ENCODE data around the gene PRKCD. TPM values are rescaled to one million over a fixed set of nuclear protein-coding genes. Genes with fewer than 3 reads are reported as not detected.

Gene PRKCD
- total and polyA plus RNA-seq, 12 donors = 10.7 to 156 (median 49.2) TPM

GRCh38 chr3:53158765-53159155, 2.2 kb upstream of the PRKCD start:
- DNase-seq = no peak
- Histone ChIP-seq H3K9me3 (replicated peaks in 1 of 3) (no peaks in the 10 kb centered on the region), H3K36me3 (replicated peaks in 1 of 2) (no peaks in the 10 kb centered on the region), H3K4me1 (replicated peaks in 1 of 2) (peaks cover 53 to 74% of the 10 kb centered on the region in 2 donors), H3K27ac (peak overlapping the region in 1 of 5 donors; percentile 53), H3K27me3 (no peaks in the 10 kb centered on the region), H3K4me3 (no peak overlapping the region)
- WGBS, 4 donors = 63 to 96% (median 75%) methylated on average over 2 of the region's 2 CpGs
- intact Hi-C loops (cut with DNase I) = no loop called here
- TF ChIP-seq POLR2A (IDR thresholded peaks at IDR 0.05) (no peak), CTCF (IDR thresholded peaks at IDR 0.05) (no peak)

- peak overlapping the region in 1 of 5 donors; percentile 53 for H3K27ac ChIP-seq
- 63 to 72% (median 67%) methylated on average over 7 to 9 of the region's 9 CpGs for WGBS, 4 donors
- H3K9me3 ChIP-seq (replicated peaks in 1 of 3) = no peaks in the 10 kb centered on the region
- DNase-seq = no peak
- H3K27me3 ChIP-seq = no peaks in the 10 kb centered on the region
- intact Hi-C loops (cut with DNase I) = loop anchor here in 1 of 2 donors (5.0 kb wide), 1 partner anchor 37 kb away; no protein-coding TSS in a partner anchor
- no peak overlapping the region for H3K4me3 ChIP-seq
- no peak for TF ChIP-seq POLR2A (IDR thresholded peaks at IDR 0.05)
- TF ChIP-seq CTCF (IDR thresholded peaks at IDR 0.05) = no peak
- no peaks in the 10 kb centered on the region for H3K36me3 ChIP-seq (replicated peaks in 1 of 2)
- peaks cover 53 to 74% of the 10 kb centered on the region in 2 donors for H3K4me1 ChIP-seq (replicated peaks in 1 of 2)
Observed at GRCh38 chr3:53159156-53160060, 1.6 kb upstream of the PRKCD start.

- no peaks in the 10 kb centered on the region for H3K9me3 ChIP-seq (replicated peaks in 1 of 3)
- intact Hi-C loops (cut with DNase I) = loop anchor here in 1 of 2 donors (5.0 kb wide), 1 partner anchor 38 kb away; no protein-coding TSS in a partner anchor
- WGBS, 4 donors = 28 to 38% (median 31%) methylated on average over 4 of the region's 4 CpGs
- no peaks in the 10 kb centered on the region for H3K36me3 ChIP-seq (replicated peaks in 1 of 2)
- peaks cover 49 to 74% of the 10 kb centered on the region in 2 donors for H3K4me1 ChIP-seq (replicated peaks in 1 of 2)
- no peaks in the 10 kb centered on the region for H3K27me3 ChIP-seq
- DNase-seq = no peak
- H3K27ac ChIP-seq = peak overlapping the region; percentile 42 to 99 (median 79)
- peak overlapping the region in 2 of 4 donors; percentile 68 to 99 for H3K4me3 ChIP-seq
- TF ChIP-seq CTCF (IDR thresholded peaks at IDR 0.05) (no peak), POLR2A (IDR thresholded peaks at IDR 0.05) (no peak)
Observed at GRCh38 chr3:53160061-53160659, 849 bp upstream of the PRKCD start.

- no peaks in the 10 kb centered on the region for H3K27me3 ChIP-seq
- peak overlapping the region; percentile 22 to 99 (median 79) for H3K27ac ChIP-seq
- TF ChIP-seq POLR2A (IDR thresholded peaks at IDR 0.05) (no peak), CTCF (IDR thresholded peaks at IDR 0.05) (peak in 1 of 6 experiments; percentile 3)
- DNase-seq = no peak
- intact Hi-C loops (cut with DNase I) = loop anchor here in 1 of 2 donors (5.0 kb wide), 1 partner anchor 39 kb away; no protein-coding TSS in a partner anchor
- 0 to 1% (median 1%) methylated on average over 17 to 41 of the region's 41 CpGs for whole genome bisulfite sequencing, 4 donors
- H3K4me1 ChIP-seq (replicated peaks in 1 of 2) = peaks cover 43 to 73% of the 10 kb centered on the region in 2 donors
- no peaks in the 10 kb centered on the region for H3K36me3 ChIP-seq (replicated peaks in 1 of 2)
- H3K4me3 ChIP-seq = peak overlapping the region; percentile 53 to 99 (median 68)
- no peaks in the 10 kb centered on the region for H3K9me3 ChIP-seq (replicated peaks in 1 of 3)
Observed at GRCh38 chr3:53161450-53161819, 426 bp downstream of the PRKCD start.
